22Rv1 (cell line): ENCODE data around the gene PLA2G2D.

Experiments
- H3K27ac ChIP-seq: fragments of 450-650 bp; 2 replicates; pipeline ENCODE4 v1.5.1; 2017
- ZFX ChIP-seq: fragments of 450-650 bp; IDR thresholded peaks from 2 replicates; pipeline ENCODE4 v1.6.1; 2017; ENCODE audit warnings: antibody characterized with exemption, borderline replicate concordance
- TF ChIP-seq, protein P1 (sequence below): fragments of 450-650 bp; IDR thresholded peaks from 2 replicates; pipeline ENCODE4 v1.5.1; 2017; ENCODE audit warnings: mild to moderate bottlenecking

The PLA2G2D gene

DNA sequence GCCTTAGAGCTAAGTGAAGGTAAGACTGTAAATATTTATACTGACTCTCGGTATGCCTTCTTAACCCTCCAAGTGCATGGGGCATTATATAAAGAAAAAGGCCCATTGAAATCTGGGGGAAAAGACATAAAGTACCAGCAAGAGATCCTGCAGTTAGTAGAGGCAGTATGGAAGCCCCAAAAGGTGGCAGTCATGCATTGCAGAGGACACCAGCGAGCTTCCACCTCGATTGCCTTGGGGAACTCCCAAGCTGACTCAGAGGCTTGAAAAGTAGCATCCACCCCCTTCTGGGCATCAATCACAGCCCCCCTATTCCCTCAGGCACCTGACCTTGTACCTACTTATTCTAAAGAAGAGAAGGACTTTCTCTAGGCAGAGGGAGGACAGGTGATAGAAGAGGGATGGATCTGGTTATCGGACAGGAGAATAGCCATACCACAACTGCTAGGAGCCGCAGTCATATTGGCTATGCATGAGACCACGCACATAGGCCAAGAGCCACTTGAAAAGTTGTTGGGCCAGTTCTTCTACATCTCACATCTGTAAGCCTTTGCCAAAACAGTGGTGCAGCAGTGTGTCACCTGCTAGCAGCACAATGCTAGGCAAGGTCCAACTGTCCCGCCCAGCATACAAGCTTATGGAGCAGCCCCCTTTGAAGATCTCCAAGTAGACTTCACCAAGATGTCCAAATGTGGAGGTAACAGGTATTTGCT is 39.2 kb upstream of the PLA2G2D start:
- TF ChIP-seq, protein P1, sequence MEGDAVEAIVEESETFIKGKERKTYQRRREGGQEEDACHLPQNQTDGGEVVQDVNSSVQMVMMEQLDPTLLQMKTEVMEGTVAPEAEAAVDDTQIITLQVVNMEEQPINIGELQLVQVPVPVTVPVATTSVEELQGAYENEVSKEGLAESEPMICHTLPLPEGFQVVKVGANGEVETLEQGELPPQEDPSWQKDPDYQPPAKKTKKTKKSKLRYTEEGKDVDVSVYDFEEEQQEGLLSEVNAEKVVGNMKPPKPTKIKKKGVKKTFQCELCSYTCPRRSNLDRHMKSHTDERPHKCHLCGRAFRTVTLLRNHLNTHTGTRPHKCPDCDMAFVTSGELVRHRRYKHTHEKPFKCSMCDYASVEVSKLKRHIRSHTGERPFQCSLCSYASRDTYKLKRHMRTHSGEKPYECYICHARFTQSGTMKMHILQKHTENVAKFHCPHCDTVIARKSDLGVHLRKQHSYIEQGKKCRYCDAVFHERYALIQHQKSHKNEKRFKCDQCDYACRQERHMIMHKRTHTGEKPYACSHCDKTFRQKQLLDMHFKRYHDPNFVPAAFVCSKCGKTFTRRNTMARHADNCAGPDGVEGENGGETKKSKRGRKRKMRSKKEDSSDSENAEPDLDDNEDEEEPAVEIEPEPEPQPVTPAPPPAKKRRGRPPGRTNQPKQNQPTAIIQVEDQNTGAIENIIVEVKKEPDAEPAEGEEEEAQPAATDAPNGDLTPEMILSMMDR, result no peak
- TF ChIP-seq ZFX, result no peak

DNA sequence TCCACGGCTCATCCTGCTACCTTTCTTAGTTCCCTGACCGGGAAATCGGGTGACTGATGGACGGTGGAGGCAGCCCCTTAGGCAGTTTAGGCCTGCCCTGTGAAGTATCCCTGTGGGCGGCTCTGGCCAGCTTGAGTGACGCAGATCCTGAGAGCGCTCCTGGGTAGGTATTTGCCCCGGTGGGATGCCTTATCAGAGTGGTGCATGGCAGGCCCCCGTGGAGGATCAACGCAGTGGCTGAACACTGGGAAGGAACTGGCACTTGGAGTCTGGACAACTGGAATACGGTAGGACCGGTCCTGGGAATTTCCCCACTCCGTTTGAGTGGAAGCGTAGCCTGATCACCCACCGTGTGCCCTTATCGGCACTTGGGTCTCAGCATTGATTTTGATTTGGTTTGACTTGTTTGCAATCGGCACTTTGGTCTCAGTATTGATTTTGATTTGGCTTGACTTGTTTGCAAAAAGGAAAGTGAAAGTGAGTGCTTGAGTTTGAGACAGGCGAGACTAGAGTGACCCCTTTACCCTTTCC is 35.0 kb upstream of the PLA2G2D start:
- TF ChIP-seq, protein P1, result no peak
- TF ChIP-seq ZFX, result no peak
- no peak overlapping the region for H3K27ac ChIP-seq

More for the DNA sequence above, 39.2 kb upstream of the PLA2G2D start:
- H3K27ac ChIP-seq, result no peak overlapping the region

DNA sequence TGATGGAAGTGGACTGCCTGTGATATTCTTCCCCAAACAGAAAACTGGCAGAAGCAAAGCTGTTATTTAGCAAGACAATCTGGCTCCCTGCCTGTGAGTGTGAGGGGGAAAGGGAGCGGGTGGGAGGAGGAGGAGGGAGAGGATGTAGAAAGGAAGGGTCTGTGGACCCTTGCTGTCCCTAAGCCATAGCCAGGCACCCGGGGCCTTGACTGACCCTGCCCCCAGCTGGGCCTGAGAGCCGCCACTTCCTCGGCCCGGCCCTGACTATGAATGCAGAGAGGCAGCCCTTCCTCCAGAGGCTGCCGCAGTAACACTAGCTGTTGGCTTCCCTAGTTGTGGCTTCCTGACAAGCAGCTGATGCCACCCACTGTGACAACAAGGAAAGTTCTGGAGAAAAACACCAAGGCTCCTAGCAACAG is 33.7 kb upstream of the PLA2G2D start:
- no peak overlapping the region for H3K27ac ChIP-seq
- no peak for TF ChIP-seq ZFX
- TF ChIP-seq, protein P1, result no peak

DNA sequence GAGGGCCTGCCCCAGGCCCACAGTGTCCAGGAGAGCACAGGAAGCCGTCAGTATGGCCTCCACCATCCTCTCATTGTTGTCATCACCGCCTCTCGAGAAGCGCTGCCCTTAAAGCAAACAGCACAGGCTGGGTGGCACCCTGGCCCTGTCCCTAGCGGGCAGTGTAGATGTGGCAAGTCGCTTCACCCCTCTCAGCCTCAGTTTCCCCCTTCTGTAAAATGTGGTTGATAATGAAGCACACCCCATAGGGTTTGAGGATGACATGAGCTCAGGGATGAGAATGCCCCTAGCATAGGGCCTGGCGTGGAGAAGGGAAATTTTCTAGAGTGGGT is 33.2 kb upstream of the PLA2G2D start:
- H3K27ac ChIP-seq, result no peak overlapping the region
- no peak for TF ChIP-seq ZFX
- TF ChIP-seq, protein P1, result peak; percentile 71

DNA sequence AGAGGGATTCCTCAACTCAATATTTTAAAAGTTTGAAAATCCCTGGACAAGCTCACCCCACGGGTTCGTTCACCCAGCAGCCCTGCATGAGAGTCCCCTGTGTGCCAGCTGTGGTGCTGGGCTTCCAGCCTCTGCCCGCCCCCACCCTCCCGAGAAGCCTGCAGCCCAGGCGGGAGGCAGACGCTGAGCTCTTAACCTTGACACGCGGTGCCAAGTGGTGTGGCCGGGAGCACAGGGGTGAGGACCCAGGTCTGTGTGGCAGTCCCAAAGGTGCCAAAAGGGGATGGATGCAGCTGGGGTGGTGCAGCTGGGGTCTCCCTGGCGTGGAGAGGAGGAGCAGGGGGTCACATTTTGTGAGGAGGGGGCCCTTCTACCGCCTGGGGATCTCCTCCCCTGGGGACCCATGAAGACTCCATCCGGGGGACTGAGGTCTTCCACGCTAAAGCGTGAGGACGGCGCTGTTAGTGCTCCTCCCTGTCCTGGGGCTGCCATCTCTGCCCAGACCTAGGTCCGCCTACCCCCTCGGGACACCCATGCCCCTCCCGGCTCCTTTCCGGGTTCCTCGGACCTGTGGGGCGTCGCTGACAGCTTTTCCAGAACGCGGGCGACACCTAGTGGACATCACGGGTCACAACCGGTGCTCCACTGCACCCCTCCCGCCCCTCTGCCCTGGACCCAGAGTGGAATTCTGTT is 32.7 kb upstream of the PLA2G2D start:
- no peak for TF ChIP-seq ZFX
- TF ChIP-seq, protein P1, result peak; percentile 91
- H3K27ac ChIP-seq, result no peak overlapping the region

DNA sequence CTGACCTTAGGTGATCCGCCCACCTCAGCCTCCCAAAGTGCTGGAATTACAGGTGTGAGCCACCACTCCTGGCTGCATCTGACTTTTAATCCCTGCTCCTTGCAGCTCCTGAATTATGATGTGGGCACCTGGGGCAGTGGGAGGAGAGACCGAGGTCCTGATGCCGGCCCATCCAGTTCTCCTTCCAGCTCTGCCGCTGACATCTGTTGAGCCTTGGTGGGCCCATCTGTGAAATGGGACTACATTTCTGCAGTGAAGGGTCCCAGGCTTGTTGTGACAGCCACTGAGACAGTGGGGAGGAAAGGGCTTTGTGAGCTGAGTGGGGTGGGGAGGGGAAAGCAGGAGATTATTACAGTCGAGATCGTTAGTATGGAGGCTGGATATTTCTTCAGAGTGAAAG is 31.6 kb upstream of the PLA2G2D start:
- no peak overlapping the region for H3K27ac ChIP-seq
- TF ChIP-seq, protein P1, result no peak
- TF ChIP-seq ZFX, result no peak

DNA sequence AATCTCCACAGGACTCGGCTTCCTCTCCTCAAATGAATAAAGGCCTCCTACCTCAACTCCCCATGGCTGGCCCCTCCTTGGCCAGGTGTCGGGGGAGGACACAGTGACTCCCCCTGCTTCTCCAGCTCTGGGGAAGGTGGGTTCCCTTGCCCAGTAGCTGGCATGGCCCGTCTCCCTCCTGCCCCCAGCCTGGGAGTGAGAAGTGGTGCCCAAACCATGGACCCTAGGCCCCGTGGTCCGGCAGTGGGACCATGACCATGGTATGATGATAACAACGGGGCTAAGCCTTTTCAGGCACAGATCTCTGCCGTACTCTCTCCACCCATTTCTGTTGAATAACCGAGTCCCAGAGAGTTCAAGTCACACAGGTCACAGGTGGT is 31.0 kb upstream of the PLA2G2D start:
- H3K27ac ChIP-seq, result no peak overlapping the region
- TF ChIP-seq, protein P1, result no peak
- no peak for TF ChIP-seq ZFX
